Measurements from ENCODE around the gene PROK1. TPM values are rescaled to one million over a fixed set of nuclear protein-coding genes. Genes with fewer than 3 reads are reported as not detected.

The PROK1 gene
- total RNA-seq, 2 experiments from 2014 or later = not detected

DNA sequence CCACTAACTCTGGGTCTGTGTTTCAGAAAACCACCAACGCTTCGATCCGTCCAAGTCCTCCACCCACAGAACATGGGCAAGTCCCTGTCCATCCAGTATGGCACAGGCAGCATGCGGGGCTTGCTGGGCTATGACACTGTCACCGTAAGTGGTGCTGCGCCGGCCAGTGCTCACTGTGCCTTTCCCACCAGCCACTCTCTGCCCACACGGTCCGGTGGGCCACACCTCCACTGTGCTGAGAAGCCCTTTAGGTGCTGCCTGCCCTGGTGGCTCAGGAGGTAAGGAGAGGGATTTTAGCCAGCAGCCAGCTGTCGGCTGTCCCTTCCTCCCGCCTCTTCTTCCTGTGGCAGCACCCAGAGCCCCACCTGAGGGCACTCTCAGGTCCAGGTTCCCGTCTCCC is 33.9 kb downstream of the PROK1 start:
- POLR2A ChIA-PET = no interaction called here
- no peaks in the 10 kb centered on the region for H3K36me3 ChIP-seq (ENCODE audit: insufficient read depth, low read length)
- H3K9me2 ChIP-seq (ENCODE audit: insufficient read depth, low read length) = no peaks in the 10 kb centered on the region
- H3K9me3 ChIP-seq (ENCODE audit: low read length) = no peaks in the 10 kb centered on the region
- H3K79me2 ChIP-seq (ENCODE audit: insufficient read depth, low read depth, low read length) = no peaks in the 10 kb centered on the region
- H2AFZ ChIP-seq (ENCODE audit: low read length) = no peak overlapping the region
- TF ChIP-seq CTCF (conservative IDR thresholded peaks at IDR 0.05; ENCODE audit: low read length) (no peak), EZH2phosphoT487 (IDR thresholded peaks at IDR 0.05; ENCODE audit: borderline replicate concordance, low read depth, low read length) (no peak)
- intact Hi-C loops (cut with micrococcal nuclease; ENCODE audit: unreplicated experiment) = no loop called here
- BruUV-seq (replicated peaks) = no TSS peak
- CTCF ChIA-PET (ENCODE audit: unreplicated experiment) = no interaction called here
- H3K27ac ChIP-seq (ENCODE audit: low read depth, low read length, poor library complexity, severe bottlenecking) = no peak overlapping the region
- H4K20me1 ChIP-seq (ENCODE audit: insufficient read depth, low read length) = no peaks in the 10 kb centered on the region; the same call in 1 of the 2 replicates
- H3K4me2 ChIP-seq (ENCODE audit: low read length) = no peak overlapping the region
- no peak overlapping the region for H3K4me3 ChIP-seq (ENCODE audit: low read depth, low read length, poor library complexity, severe bottlenecking)
- H3K4me1 ChIP-seq (ENCODE audit: insufficient read depth, low read length, poor library complexity, severe bottlenecking) = peaks cover 2% of the 10 kb centered on the region
- no peak for DNase-seq (ENCODE audit: low spot score)

DNA sequence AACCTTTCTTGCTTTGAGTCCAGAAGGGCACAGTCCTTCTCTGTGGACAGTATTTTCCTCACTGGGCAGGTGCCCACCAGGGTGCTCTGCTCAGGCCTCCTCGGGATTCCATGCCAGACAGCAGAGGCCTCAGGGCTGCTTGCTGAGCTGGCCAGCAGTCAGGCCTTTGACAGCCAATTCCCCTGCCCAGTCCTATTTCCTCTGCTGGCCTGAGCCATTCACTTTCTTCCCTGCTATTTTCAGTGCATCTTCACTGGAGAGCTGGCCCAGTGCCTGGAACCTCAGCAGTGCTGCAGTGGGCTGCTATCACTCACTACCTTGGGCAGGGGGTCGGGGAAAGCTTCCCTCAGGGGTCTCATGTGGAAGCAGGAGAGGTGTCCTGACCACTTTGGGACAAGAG is 34.8 kb downstream of the PROK1 start:
- Histone ChIP-seq H3K4me3 (ENCODE audit: low read depth, low read length, poor library complexity, severe bottlenecking) (no peak overlapping the region), H3K9me2 (ENCODE audit: insufficient read depth, low read length) (no peaks in the 10 kb centered on the region), H3K9me3 (ENCODE audit: low read length) (no peaks in the 10 kb centered on the region), H3K79me2 (ENCODE audit: insufficient read depth, low read depth, low read length) (no peaks in the 10 kb centered on the region), H3K36me3 (ENCODE audit: insufficient read depth, low read length) (no peaks in the 10 kb centered on the region), H3K27ac (ENCODE audit: low read depth, low read length, poor library complexity, severe bottlenecking) (no peak overlapping the region), H3K4me2 (ENCODE audit: low read length) (no peak overlapping the region), H4K20me1 (ENCODE audit: insufficient read depth, low read length) (no peaks in the 10 kb centered on the region; the same call in 1 of the 2 replicates), H3K4me1 (ENCODE audit: insufficient read depth, low read length, poor library complexity, severe bottlenecking) (peaks cover 7% of the 10 kb centered on the region), H2AFZ (ENCODE audit: low read length) (no peak overlapping the region)
- intact Hi-C loops (cut with micrococcal nuclease; ENCODE audit: unreplicated experiment) = no loop called here
- CTCF ChIA-PET (ENCODE audit: unreplicated experiment) = no interaction called here
- BruUV-seq (replicated peaks) = no TSS peak
- POLR2A ChIA-PET = no interaction called here
- no peak for TF ChIP-seq EZH2phosphoT487 (IDR thresholded peaks at IDR 0.05; ENCODE audit: borderline replicate concordance, low read depth, low read length)
- no peak for TF ChIP-seq CTCF (conservative IDR thresholded peaks at IDR 0.05; ENCODE audit: low read length)
- DNase-seq (ENCODE audit: low spot score) = no peak

DNA sequence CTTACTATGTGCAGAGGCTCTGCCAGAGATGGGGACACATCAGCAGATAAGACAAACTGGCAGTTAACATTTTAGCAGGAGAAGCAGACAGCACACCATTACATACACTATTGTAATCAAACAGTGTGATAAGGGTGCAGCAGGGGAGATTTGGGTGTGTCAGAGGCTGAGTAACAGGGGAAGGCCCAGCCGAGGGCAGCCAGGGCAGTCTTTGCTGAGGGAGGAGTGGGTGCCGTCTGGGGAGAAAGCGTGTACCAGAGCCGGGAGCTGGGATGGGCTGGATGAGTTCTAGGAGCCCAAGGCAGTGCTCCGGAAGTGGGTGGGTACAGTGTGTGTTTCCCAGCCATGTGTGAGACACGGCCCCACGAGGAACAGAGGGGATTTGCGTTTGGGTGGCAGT is 36.8 kb downstream of the PROK1 start:
- DNase-seq (ENCODE audit: low spot score) = no peak
- Histone ChIP-seq H3K4me3 (ENCODE audit: low read depth, low read length, poor library complexity, severe bottlenecking) (no peak overlapping the region), H3K36me3 (ENCODE audit: insufficient read depth, low read length) (no peaks in the 10 kb centered on the region), H3K9me2 (ENCODE audit: insufficient read depth, low read length) (no peaks in the 10 kb centered on the region), H4K20me1 (ENCODE audit: insufficient read depth, low read length) (no peaks in the 10 kb centered on the region; the same call in 1 of the 2 replicates), H2AFZ (ENCODE audit: low read length) (no peak overlapping the region), H3K79me2 (ENCODE audit: insufficient read depth, low read depth, low read length) (no peaks in the 10 kb centered on the region), H3K9me3 (ENCODE audit: low read length) (no peaks in the 10 kb centered on the region), H3K27ac (ENCODE audit: low read depth, low read length, poor library complexity, severe bottlenecking) (no peak overlapping the region), H3K4me1 (ENCODE audit: insufficient read depth, low read length, poor library complexity, severe bottlenecking) (peaks cover 7% of the 10 kb centered on the region), H3K4me2 (ENCODE audit: low read length) (no peak overlapping the region)
- no peak for TF ChIP-seq CTCF (conservative IDR thresholded peaks at IDR 0.05; ENCODE audit: low read length)
- TF ChIP-seq EZH2phosphoT487 (IDR thresholded peaks at IDR 0.05; ENCODE audit: borderline replicate concordance, low read depth, low read length) = no peak
- no TSS peak for BruUV-seq (replicated peaks)
- intact Hi-C loops (cut with micrococcal nuclease; ENCODE audit: unreplicated experiment) = no loop called here
- ChIA-PET CTCF (ENCODE audit: unreplicated experiment) (no interaction called here), POLR2A (interaction anchor here (0.6 kb wide), 1 partner anchor 15 kb away, joined by 3 read pairs; no protein-coding TSS in a partner anchor)

All from OCI-LY7 (cell line).